Measurements from ENCODE around the gene HDC. TPM values are rescaled to one million over a fixed set of nuclear protein-coding genes. Genes with fewer than 3 reads are reported as not detected.

The HDC gene
- total and polyA plus RNA-seq, 8 donors: 3.5 to 590 (median 9.0) TPM

DNA sequence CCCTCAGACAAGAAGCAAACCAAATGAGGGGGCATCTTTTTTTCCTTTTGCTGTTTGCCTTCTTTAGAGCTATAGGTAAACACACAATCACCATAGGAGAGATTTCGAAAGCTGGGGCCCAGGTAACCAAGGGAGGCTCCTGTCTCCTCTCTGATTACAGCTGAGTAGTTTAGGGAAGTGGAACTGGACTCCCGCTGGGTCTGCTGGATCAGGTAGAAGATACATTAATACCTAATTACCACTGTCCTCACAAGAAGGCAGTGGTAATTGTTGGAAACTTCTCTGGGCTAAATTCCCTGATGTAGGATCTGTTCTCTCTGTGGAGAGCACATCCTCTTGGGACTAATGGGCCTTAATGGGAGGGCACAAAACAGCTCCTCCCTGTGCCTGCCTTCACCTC, 32.7 kb downstream of the HDC start:
- no peak overlapping the region for H3K27ac ChIP-seq
- TF ChIP-seq, protein P1, sequence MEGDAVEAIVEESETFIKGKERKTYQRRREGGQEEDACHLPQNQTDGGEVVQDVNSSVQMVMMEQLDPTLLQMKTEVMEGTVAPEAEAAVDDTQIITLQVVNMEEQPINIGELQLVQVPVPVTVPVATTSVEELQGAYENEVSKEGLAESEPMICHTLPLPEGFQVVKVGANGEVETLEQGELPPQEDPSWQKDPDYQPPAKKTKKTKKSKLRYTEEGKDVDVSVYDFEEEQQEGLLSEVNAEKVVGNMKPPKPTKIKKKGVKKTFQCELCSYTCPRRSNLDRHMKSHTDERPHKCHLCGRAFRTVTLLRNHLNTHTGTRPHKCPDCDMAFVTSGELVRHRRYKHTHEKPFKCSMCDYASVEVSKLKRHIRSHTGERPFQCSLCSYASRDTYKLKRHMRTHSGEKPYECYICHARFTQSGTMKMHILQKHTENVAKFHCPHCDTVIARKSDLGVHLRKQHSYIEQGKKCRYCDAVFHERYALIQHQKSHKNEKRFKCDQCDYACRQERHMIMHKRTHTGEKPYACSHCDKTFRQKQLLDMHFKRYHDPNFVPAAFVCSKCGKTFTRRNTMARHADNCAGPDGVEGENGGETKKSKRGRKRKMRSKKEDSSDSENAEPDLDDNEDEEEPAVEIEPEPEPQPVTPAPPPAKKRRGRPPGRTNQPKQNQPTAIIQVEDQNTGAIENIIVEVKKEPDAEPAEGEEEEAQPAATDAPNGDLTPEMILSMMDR (IDR thresholded peaks at IDR 0.05): no peak
- TF ChIP-seq EP300 (IDR thresholded peaks at IDR 0.05): no peak

DNA sequence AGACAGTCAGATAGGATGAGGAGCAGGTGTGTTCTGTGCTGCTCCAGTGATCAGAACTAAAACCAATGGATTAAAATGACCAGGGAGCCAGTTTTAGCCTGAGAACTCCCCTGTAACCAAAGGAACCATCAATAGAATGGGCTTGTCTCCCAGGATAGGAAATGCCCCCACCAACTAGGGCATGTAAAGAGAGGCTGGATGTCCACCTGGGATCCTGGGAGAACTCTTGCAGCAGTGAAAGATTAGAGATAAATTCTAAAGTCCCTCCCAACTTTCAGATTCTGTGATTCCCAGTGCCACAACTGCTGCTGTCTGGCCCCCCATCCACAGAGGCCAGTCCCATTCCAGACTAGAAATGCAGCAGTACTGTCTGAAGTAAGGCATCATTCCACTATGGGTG, 33.8 kb downstream of the HDC start:
- no peaks in the 10 kb centered on the region for H3K4me1 ChIP-seq

More for the DNA sequence above, 32.7 kb downstream of the HDC start:
- no peak for DNase-seq
- H3K36me3 ChIP-seq: no peaks in the 10 kb centered on the region
- H3K4me3 ChIP-seq: no peak overlapping the region
- no peaks in the 10 kb centered on the region for H3K4me1 ChIP-seq
- H3K27me3 ChIP-seq: no peaks in the 10 kb centered on the region
- intact Hi-C loops (cut with DNase I; ENCODE audit: low total_unique reads): no loop called here
- H3K9me3 ChIP-seq: no peaks in the 10 kb centered on the region
- WGBS, 5 donors: 75 to 86% (median 82%) methylated on average over 2 of the region's 2 CpGs

DNA sequence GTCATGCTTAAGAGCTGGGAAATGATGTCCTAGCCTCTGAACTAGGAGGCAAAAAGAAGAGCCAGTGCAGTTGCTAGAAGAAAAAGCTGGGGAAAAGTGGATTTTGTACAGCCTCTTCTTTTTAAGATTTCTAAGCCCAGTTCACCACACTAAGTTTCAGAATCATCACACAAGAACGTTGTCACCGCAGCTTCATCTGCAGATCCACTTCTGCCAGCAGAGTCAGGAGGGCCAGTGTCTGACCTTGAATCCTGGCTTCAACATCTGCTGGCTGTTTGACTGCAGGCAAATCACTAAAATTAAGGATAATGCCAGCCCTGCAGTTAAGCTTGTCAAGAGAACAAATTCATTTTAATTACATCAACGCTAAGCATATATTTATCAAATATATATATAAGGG, 36.2 kb downstream of the HDC start:
- no peaks in the 10 kb centered on the region for H3K9me3 ChIP-seq
- H3K27me3 ChIP-seq: no peaks in the 10 kb centered on the region
- WGBS, 5 donors: 75 to 88% (median 83%) methylated on average over 3 of the region's 3 CpGs

More for the DNA sequence above, 33.8 kb downstream of the HDC start:
- intact Hi-C loops (cut with DNase I; ENCODE audit: low total_unique reads): no loop called here
- TF ChIP-seq, protein P1 (IDR thresholded peaks at IDR 0.05): no peak
- no peak for TF ChIP-seq POLR2A (IDR thresholded peaks at IDR 0.05)
- no peak for TF ChIP-seq EP300 (IDR thresholded peaks at IDR 0.05)
- TF ChIP-seq POLR2AphosphoS5 (IDR thresholded peaks at IDR 0.05): no peak
- Histone ChIP-seq H3K4me3 (no peak overlapping the region), H3K27me3 (no peaks in the 10 kb centered on the region), H3K9me3 (no peaks in the 10 kb centered on the region), H3K36me3 (no peaks in the 10 kb centered on the region), H3K27ac (no peak overlapping the region)
- DNase-seq: no peak

DNA sequence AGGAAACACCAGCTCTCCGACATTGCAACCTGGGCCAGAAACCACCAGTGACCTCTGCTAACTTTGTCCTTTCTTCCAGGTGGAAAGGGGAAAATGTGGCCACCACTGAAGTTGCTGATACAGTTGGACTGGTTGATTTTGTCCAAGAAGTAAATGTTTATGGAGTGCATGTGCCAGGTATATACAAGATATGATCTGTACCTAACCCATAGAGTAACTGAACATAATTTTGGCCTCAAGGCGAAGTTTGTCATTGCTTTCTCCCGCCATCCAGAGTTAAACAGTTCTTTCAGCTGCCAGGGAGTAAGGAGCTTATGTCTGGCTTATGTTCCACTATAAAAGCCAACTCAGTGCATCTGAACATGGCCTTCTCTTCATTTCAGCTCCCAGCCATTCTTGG, 36.7 kb downstream of the HDC start:
- 47 to 83% (median 79%) methylated on average over 3 of the region's 3 CpGs for WGBS, 5 donors
- intact Hi-C loops (cut with DNase I; ENCODE audit: low total_unique reads): no loop called here

More for the DNA sequence above, 36.2 kb downstream of the HDC start:
- DNase-seq: no peak
- Histone ChIP-seq H3K4me1 (no peaks in the 10 kb centered on the region), H3K4me3 (no peak overlapping the region), H3K27ac (no peak overlapping the region), H3K36me3 (no peaks in the 10 kb centered on the region)
- TF ChIP-seq POLR2AphosphoS5 (IDR thresholded peaks at IDR 0.05): no peak
- no peak for TF ChIP-seq EP300 (IDR thresholded peaks at IDR 0.05)
- intact Hi-C loops (cut with DNase I; ENCODE audit: low total_unique reads): no loop called here

DNA sequence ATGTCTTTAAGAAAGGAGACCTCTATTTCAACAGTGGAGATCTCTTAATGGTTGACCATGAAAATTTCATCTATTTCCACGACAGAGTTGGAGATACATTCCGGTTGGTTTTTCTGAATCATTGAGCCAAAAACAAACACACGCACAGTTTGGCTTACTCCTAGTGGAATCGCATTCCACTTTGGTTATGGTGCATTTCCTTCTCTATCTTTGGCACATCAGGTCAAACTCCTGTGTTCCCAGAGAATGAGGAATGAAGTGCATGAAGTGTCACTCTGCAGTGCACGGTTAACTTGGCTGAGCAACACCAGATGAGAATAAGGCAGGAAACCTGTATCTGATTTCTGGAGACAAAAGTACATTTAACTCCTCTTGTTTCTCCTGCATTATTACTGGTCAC, 38.5 kb downstream of the HDC start:
- Histone ChIP-seq H3K9me3 (no peaks in the 10 kb centered on the region), H3K27me3 (no peaks in the 10 kb centered on the region), H3K27ac (no peak overlapping the region), H3K4me1 (no peaks in the 10 kb centered on the region), H3K4me3 (no peak overlapping the region), H3K36me3 (no peaks in the 10 kb centered on the region)
- 74 to 81% (median 77%) methylated on average over 5 of the region's 5 CpGs for WGBS, 5 donors
- intact Hi-C loops (cut with DNase I; ENCODE audit: low total_unique reads): no loop called here
- DNase-seq: no peak
- TF ChIP-seq POLR2A (IDR thresholded peaks at IDR 0.05) (no peak), EP300 (IDR thresholded peaks at IDR 0.05) (no peak), POLR2AphosphoS5 (IDR thresholded peaks at IDR 0.05) (no peak)
- TF ChIP-seq, protein P1 (IDR thresholded peaks at IDR 0.05): no peak

More for the DNA sequence above, 36.7 kb downstream of the HDC start:
- Histone ChIP-seq H3K27ac (no peak overlapping the region), H3K27me3 (no peaks in the 10 kb centered on the region), H3K9me3 (no peaks in the 10 kb centered on the region), H3K4me3 (no peak overlapping the region), H3K36me3 (no peaks in the 10 kb centered on the region), H3K4me1 (no peaks in the 10 kb centered on the region)
- TF ChIP-seq EP300 (IDR thresholded peaks at IDR 0.05) (no peak), POLR2A (IDR thresholded peaks at IDR 0.05) (no peak), POLR2AphosphoS5 (IDR thresholded peaks at IDR 0.05) (no peak)
- TF ChIP-seq, protein P1 (IDR thresholded peaks at IDR 0.05): no peak
- no peak for DNase-seq

Measured in stomach (tissue), 9 donors.